Inferior parietal cortex (tissue), 1 donor: ENCODE data around the gene BCKDHA.
A peak's percentile ranks its signal among the peaks of the same experiment; 100 is the strongest.
"Not testable (repeated sequence)": the region's sequence is repeated elsewhere in the genome, so short reads cannot be mapped to it uniquely, and the experiment has no call there.

Experiments used
- DNase-seq: peaks from one replicate; pipeline ENCODE4 v3.0.0-alpha.2; 2016; ENCODE audit errors: extremely low spot score

Gene BCKDHA

DNA sequence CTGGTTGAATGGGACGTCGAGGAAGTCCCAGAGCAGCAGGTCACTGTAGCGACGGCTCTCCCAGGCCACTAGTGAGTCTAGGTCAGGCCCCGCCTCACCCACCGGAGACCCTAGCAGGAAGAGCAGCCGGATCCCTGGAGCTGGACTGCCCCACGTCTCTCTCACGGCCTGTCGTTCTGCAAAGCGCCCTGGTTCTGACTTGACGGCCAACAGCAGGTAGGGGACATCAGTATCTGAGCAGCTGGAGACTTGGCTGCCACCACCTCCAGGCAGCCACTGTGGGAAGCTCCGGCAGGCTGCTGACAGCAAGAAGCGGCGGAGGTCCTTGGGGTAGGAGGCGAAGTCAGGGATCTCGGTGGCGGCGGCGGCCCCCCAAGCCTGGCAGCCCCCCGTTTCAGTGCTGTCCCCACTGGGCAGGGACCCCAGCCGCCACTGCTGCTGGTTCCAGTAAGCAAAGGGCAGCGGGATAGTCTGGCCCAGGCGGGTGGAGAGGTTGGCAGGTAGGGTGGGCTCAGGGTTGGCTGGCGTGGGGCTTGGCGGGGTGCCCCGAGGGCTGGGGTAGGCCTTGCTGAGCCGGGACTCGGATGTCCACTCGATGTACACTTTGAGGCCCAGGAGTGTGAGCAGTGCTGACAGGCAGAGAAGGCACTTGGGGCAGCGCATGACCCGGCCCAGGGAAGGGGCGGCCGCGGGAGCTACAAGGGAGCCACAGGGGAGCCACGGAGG lies 28.7 kb downstream of the BCKDHA start:
- no peak for DNase-seq

DNA sequence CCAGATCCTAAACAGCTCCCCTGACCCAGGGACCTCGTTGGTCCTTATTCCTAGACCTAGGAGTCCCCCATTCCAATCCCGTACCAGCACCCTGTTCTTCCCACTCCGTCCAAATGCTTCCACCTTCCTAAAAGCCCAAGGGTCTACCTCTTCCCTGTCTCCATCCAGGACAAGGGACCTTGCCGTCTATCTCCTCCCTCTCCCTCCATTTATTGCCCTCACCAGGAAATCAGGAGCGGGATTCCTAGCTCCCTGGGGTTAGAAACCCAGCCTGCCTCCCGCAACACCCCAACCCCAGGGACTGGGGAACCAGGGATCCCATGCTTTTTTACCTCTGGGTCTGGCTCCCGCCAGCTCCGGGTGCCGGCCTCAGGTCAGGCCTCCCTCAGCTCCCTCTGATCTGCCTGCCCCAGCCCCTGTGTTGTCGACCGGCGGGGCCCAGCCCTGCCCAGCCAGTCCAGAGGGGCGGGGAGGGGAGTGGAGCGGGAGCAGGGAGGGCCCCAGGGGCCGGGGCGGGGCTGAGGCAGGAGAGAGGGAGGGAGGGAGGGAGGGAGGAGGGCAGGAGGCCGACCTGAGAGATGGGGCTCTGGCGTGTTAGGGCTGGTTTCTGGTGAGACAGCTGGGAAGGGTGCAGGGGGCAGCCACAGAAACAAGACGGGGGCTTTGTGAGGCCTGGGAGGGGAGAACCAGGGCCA lies 29.5 kb downstream of the BCKDHA start, which contains the start of gene B3GNT8:
B3GNT8 (minus strand) TSS at position 423 of the 695 bp plus-strand sequence. CDS start 596 bp downstream, outside the sequence.
- DNase-seq = no peak

DNA sequence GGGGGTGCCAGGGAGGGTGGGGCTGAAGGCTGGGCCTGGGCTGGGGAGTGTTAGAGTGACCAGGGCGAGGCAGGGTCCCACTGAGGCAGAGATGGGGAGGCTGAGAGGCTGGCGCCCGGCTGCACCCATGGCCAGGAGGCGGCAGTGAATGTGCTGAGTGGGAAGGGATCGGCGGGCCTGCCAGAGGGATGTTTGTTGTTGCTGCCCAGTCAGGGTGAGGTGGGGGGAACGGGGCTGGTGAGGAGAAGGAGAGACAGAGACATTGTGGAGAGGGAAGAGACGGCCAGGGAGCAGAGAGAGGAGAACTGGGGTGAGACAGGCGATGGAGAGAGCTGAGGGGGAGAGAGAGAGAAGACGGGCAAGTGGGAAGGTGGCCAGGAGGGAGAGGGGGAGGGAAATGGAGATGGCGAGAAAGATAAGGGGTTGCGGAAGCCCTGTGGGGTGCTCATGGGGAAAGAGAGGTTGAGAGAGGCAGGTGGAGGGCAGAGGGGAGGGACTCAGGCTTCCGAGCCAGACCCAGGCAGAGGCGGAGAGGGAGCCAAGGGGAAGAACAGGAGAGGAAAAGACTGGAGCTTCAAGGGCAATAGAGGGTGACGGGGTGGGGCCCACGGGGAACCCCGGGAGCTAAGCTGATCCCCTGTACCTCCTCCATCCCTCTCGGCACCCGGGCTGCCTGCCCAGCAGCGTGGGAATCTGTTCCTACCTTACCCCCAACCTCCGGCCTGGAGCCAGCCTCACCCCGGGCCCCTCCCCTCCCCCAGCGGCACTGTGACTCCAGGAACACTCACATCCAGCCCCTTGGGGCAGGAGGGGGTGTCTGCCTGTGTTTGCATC lies 30.2 kb downstream of the BCKDHA start:
- no peak for DNase-seq

- no peak for DNase-seq
Measured at GRCh38 chr19:41428481-41428859, 30.9 kb downstream of the BCKDHA start.

GRCh38 chr19:41430922-41431321 lies 33.3 kb downstream of the BCKDHA start:
- DNase-seq = no peak

DNA sequence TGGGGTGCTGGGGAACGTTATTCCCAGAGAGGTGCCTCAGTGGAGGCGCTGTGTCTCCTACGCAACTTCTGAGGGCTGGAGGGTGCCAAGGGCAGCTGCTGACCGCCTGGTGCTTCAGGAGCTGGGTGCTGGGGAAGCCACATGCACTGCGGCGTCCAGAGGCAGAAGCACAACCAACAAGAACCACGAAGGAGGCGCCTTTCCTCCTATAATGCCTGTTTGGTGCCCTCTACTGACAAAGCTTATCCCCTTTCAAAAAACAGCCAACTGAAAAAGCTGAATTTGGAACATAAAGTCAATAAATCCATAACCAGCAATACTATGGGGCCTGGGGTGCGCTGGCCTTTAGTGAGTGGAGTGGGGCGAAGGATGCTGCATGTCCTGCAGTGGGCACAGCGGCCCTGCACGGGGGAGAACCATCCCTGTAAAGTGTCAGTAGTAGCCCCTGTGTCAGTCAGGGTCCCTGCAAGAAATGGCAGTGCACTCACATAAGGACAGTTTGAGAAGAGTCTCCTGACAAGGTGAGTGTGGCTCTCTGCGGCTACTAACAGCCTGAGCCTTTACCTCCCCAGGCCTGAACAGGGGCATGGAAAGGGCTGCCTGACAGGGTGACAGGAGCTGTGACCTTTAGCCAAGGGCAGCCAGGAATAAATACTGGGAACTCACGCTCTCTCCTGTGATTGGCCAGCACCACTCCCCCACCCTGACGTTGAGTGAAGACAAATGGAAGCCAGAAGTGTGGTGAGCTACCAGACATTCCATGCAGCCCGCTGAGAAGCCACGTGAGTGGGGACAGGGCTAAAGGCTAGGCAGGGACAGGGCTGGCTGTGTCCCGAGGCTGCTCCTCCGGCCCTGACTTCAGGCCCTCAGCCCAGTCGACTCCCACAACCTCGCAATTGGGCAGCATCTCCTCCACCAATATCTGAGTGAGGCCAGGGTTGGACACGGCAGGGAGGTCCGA lies 34.1 kb downstream of the BCKDHA start:
- DNase-seq = no peak

- no peak for DNase-seq
Measured at GRCh38 chr19:41433171-41433570, 35.6 kb downstream of the BCKDHA start.

DNA sequence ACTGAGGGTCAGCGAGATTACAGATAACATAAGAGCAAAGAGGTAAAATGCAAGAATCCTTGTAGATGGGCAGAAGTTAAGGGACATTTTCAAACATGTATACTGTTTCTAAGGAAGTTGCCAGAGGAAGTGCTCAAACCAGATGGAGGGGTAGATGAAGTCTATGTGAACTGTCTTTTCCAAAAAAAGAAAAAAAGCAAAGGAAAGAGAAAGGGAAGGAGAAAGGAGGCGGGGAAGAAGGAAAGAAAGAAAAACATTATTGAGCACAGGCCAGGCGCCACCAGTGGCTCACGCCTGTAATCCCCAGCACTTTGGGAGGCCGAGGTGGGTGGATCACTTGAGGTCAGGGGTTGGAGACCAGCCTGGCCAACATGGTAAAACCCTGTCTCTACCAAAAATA lies 36.8 kb downstream of the BCKDHA start:
- no peak for DNase-seq

GRCh38 chr19:41435376-41435775 lies 37.8 kb downstream of the BCKDHA start:
- DNase-seq = not testable (repeated sequence)

DNA sequence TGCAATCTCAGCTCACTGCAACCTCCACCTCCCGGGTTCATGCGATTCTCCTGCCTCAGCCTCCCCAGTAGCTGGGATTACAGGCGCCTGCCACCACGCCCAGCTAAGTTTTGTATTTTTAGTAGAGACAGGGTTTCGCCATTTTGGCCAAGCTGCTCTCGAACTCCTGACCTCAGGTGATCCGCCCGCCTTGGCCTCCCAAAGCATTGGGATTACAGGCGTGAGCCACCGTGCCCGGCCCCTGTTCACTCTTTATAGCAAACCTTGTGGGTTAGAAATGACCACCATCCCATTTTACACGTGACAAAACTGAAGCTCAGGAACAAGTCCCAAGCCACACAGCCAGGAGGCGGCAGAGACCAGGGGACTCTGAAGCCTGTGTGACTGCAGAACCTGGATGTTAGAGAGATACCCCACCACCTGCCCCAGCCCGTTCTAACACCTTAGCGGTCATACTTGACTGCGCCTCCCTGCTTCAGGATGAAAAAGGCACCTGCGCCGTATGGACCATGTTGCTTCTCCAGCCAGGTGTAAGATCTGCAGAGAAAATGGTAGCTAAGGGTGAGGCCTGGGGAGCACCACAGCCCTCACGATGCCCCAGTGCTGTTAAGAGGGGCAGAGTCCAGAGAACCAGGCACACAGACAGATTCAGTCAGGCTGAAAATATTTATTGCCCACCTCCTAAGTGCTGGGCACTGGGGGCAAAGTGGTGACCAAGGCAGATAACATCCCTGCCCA lies 38.5 kb downstream of the BCKDHA start:
- DNase-seq = no peak

DNA sequence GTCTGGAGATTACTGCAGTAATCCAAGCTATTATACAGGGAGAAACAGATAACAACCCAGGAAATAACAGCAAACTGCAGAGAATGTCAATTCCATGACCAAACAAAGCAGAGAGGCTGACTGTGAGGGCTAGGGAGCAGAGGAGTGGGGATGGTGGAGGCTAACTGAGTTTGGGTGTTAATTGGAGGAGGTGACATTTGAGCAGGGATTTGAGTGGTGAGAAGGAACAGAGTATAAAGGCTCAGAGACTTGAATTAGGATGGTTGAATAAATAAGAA lies 39.0 kb downstream of the BCKDHA start:
- no peak for DNase-seq

DNA sequence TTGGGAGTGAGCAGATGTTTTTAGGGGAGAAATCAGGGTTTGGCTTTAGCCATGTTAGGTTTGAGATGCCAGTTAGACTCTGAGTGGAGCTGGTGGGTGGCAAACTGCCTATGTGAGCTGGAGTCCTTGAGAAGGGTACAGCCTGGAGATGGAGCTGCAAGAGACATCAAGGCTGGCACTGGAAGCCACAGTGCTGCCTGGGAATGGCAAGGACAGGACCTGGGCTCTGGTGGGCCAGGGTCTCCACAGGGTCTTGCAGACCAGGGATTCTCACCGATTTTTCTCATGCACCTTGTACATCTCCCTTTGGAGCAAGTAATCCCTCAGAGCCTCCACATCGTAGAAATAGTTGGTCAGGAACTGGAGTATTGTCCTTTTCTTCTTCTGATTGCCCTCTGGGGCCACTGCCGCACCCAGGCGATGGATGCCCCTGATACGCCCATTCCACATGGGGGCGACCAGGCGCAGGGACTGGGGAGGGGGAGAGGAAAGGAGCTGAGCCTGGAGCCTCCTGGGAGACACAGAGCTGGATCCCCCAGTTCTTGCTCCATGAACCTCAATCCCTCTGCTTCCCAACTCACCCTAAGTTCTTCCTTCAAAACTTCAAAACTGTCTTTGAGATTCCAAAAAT lies 40.4 kb downstream of the BCKDHA start:
- DNase-seq = no peak

DNA sequence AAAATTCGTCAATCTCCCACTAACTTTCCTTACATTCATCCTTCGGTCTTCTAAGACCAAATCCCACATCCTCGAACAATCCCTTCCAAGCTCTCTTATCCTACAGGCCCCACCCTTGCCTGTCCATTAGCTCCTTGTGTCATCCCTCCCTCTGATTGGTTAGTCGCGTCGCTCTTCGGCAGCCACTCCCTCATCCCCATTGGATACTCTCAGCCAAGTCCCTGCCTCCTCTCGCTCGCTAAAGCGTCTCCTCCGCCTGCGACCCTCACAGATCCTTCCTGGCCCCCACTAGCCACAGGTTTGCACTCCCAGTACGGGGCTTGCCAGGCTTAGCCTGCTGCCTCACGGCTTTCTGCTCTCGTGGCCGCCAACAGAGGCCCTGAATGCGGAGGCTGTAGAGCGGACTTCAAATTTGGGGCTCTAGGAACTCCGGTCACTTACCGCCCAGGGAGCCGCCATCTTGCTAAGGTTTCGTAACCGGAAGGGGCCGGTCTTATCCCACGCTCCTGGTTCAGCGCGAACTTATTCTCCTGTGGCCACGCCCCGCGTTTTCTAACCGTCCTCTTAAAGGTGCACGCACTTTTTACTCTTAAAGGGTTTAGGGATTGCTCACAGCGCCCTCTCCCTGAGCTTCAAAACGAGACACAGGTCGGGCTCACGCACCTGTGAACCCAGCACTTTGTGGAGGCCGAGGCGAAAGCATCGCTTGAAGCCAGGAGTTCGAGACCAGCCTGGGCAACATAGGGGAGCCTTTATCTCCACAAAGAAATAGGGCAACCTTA lies 42.0 kb downstream of the BCKDHA start, which contains the start of gene DMAC2:
DMAC2 (minus strand) TSS at position 472 of the 782 bp plus-strand sequence; CDS start at position 459, 13 bp downstream.
- peak; percentile 98 for DNase-seq

DNA sequence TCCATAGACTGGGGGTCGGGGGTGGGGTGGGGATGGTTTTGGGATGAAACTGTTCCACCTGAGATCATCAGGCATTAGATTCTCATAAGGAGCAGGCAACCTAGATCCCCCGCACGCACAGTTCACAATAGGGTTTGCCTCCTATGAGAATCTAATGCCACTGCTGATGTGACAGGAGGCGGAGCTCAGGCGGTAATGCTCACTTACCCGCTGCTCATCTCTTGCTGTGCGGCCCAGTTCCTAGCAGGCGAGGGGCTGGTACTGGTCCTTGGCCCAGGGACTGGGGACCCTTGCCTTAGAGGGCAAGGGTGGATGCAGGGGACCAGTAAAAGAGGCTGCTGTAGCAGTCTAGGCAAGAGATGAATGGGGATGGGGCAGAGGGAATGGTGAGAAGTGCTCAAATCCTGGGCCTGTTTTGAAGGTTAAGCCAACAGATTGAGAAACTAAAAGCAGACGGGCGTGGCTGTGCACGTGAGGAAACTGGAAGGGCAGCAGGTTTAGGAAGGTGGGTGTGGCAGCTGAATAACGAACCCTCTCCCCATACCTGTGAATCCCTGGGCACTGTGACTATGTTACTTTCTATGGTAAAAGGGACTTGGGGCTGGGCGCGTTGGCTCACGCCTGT lies 43.8 kb downstream of the BCKDHA start:
- DNase-seq = no peak

DNA sequence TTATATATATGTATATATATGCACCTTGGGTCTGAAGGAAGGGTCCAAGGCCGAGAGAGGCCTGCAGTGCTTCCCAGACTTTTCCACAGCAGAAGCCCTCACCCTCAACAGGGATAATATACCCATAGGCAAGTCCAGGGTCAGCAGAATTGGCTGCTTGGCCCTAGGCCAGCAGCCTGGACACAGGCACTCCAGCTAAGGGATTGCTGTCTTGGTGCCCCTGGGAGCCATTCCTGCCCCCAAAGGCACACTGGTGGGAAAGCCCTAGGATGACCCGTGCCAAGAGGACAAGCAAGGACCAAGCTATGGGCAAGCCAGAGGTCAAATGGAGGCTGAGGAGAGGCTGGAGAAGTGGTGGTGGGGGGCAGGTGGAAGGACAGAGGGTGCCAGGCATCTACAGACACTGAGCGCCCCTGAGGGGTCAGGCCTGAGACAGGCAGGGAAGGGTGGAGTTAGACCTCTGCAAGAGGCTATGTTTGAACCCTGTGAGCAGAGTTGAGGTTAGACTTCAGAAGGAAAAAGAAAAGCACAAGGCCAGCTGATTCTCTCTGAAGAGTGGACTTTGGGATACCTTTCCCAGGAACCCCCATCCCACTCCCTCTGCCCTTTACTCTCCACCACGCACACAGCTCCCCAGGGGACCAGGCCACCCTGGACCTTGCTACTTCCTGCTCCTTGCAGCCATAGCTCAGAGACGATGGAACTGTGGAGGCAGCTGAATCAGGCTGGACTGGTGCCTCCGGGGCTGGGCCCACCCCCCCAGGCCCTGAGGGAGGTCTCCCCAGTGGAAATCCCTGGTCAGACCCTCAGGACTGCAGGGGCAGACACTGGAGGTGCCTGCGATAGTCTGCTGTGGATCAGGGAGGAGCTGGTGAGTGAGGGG lies 45.1 kb downstream of the BCKDHA start, which contains the start of gene ERICH4:
ERICH4 (plus strand) TSS at position 684 of the 883 bp plus-strand sequence; CDS start at position 698, 14 bp downstream.
- no peak for DNase-seq

- DNase-seq = no peak
Measured at GRCh38 chr19:41443813-41444455, 46.3 kb downstream of the BCKDHA start.

GRCh38 chr19:41445575-41445974 lies 48.0 kb downstream of the BCKDHA start:
- DNase-seq = no peak
